H1 (cell line): Measurements from ENCODE around the gene BRD9. TPM values are rescaled to one million over a fixed set of nuclear protein-coding genes. Genes with fewer than 3 reads are reported as not detected.

Source experiments
- CHD7 ChIP-seq: fragments of 300-600 bp; sonication (generic); IDR thresholded peaks from 2 replicates; pipeline ENCODE4 v1.7.1; 2012; ENCODE audit warnings: low read length, moderate library complexity, mild to moderate bottlenecking, inconsistent platforms; ENCODE audit not compliant: insufficient replicate concordance
- EGR1 ChIP-seq: IDR thresholded peaks from 2 replicates; pipeline ENCODE4 v1.6.1; 2011; ENCODE audit warnings: low read depth, low read length, borderline replicate concordance
- EP300 ChIP-seq, 2 experiments: IDR thresholded peaks; 1 replicate in 1 of 2; 2 replicates in 1 of 2; pipeline ENCODE4 v1.6.1; 2011 to 2012; ENCODE audit warnings: low read depth in 2 of 2, low read length in 2 of 2, mild to moderate bottlenecking in 2 of 2, borderline replicate concordance in 1 of 2, inconsistent platforms in 1 of 2, moderate library complexity in 1 of 2
- HDAC2 ChIP-seq, 2 experiments: fragments of 300-600 bp in 1 of 2; sonication (generic) in 1 of 2; IDR thresholded peaks; 2 replicates each; pipeline ENCODE4 v1.6.1; 2011 to 2012; ENCODE audit warnings: low read depth in 2 of 2, low read length in 2 of 2, mild to moderate bottlenecking in 2 of 2, moderate library complexity in 2 of 2, borderline replicate concordance in 1 of 2, inconsistent platforms in 1 of 2
- SIX5 ChIP-seq: IDR thresholded peaks from 2 replicates; pipeline ENCODE4 v1.6.1; 2011; ENCODE audit warnings: mild to moderate bottlenecking, low read depth, low read length
- SP4 ChIP-seq: IDR thresholded peaks from 2 replicates; pipeline ENCODE4 v1.6.1; 2012; ENCODE audit warnings: low read length, inconsistent platforms
- TAF1 ChIP-seq: IDR thresholded peaks from 2 replicates; pipeline ENCODE4 v1.6.1; 2011; ENCODE audit warnings: mild to moderate bottlenecking, low read depth, low read length
- YY1 ChIP-seq: IDR thresholded peaks from 2 replicates; pipeline ENCODE4 v1.6.1; 2011; ENCODE audit warnings: low read depth, mild to moderate bottlenecking, low read length
- polyA plus RNA-seq, 7 experiments: library from polyadenylated mRNA; depleted of rRNA in 3 of 7; stranded (reverse) in 5 of 7; unstranded in 2 of 7; fragments of >200 nt in 5 of 7; fragments of 200-250 nt in 2 of 7; gene quantifications; 1 replicate in 5 of 7; 2 replicates in 1 of 7; 4 replicates in 1 of 7; pipeline versions ENCODE4 v1.2.1 to v1.2.3, GENCODE V29; 2011 to 2013; ENCODE audit warnings: missing spikeins in 2 of 7, mixed read lengths in 2 of 7
- total RNA-seq: library from RNA; stranded (reverse); fragmentation: NEBNext Ultra II Directional; extraction: Animal tissue kit (Norgen Biotek cat#: 25700); gene quantifications from 2 replicates; pipeline ENCODE4 v1.2.1, GENCODE V29; 2021

BRD9 gene
- total and polyA plus RNA-seq, 2 of the 8 experiments (the other 6 are each of a cell fraction or from before 2014, with no cell fraction given) = 9.3 to 49.4 TPM

- TF ChIP-seq CHD7 = no peak
- TF ChIP-seq YY1 = no peak
- no peak for TF ChIP-seq SP4
- TF ChIP-seq EGR1 = no peak
- TF ChIP-seq TAF1 = no peak
- TF ChIP-seq EP300 (IDR thresholded peaks at IDR 0.05; ENCODE audit: borderline replicate concordance in 1 of 2, low read depth in 2 of 2, low read length in 2 of 2) = no peak
- no peak for TF ChIP-seq HDAC2 (IDR thresholded peaks at IDR 0.05; ENCODE audit: borderline replicate concordance in 1 of 2, low read depth in 2 of 2, low read length in 2 of 2)
- no peak for TF ChIP-seq SIX5
Observed at GRCh38 chr5:922436-923280, 30.1 kb upstream of the BRD9 start (continued).
